Activated CD4-positive, alpha-beta T cell treated with anti-CD3 and anti-CD28 coated beads, Interleukin-2, amount 50 U/mL, for 1 hour (primary cell): ENCODE data around the gene SELENOV.

Experiments used
- DNase-seq: peaks from one replicate; pipeline ENCODE4 v3.0.0-alpha.2; 2020

The SELENOV gene

GRCh38 chr19:39525205-39525604 is 10.3 kb downstream of the SELENOV start:
- DNase-seq, result no peak

DNA sequence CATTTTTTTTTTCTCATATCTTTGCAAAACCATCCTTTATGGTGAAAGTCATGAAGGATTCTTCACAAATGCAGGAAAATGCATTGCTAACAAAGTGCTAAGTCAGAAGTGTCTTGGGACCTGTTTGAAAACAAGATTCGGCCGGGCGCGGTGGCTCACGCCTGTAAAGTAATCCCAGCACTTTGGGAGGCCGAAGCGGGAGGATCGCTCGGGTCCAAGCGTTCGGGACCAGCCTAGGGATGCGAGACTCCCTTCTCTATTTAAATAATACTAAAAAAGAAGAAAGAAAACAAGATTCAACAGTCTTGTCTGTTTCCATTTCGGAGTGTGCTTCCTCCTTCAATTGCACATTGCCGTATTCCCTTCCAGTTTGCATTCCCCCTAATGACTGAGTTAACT is 16.9 kb downstream of the SELENOV start:
- no peak for DNase-seq

DNA sequence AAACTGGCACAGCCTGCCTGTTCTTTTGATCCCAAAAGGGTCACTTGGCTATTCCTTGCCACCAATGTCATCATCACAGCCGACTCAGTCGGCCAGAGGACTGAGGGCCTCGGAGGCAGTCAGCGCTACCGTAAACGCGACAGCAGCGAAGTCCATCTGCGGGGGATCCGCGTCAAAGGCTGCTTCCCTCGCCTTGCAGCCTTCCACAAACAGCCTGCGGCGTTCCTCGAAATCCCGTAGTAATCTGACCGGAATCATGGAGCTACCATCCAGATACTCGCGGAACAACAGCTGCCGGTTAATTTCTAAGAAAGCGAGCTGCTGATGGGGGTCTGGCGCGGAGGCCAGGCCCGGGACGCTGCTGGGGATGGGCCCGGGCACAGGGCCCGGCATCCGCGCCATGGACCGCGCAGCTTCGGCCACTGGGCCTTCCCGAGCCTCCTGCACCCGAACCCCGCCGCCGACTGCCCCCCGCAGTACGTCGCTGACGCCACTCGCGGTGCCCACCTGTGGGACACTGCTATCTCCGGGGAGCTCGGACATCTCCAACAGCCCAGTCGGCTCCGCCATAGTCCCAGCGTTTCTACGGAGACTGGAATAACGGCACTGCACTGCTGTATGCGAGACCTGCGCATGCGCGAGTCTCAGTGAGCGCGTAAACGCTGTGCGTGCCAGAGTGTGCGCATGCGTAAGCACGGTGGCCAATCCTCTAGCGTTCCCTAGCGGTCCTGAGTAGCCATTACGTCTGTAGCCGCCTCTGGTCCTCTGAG is 17.5 kb downstream of the SELENOV start, which contains the start of gene EID2B:
Gene EID2B, minus strand, starts transcription at position 620 of the 770 bp plus-strand sequence. Its CDS starts 50 bp downstream, at position 570.
- DNase-seq, result peak; percentile 95

DNA sequence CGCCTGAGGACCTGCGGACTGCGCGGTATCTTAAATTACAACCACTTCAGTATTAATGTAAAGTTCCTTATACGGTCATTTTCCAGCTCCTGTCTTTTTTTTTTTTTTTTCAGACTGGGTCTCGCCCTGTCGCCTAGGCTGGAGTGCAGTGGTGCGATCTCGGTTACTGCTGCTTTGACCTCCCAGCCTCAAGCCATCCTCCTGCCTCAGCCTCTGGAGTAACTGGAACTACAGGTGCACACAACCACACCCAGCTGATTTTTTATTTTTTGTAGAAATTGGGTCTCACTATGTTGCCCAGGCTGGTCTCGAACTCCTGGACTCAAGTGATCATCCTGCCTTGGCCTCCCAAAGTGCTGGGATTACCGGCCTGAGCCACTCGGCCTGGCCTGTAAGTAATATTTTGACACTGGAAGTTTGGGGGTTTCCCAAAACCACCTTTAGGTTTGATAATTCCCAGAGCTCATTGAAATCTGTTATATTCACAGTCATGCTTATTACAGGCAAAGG is 18.1 kb downstream of the SELENOV start:
- no peak for DNase-seq

DNA sequence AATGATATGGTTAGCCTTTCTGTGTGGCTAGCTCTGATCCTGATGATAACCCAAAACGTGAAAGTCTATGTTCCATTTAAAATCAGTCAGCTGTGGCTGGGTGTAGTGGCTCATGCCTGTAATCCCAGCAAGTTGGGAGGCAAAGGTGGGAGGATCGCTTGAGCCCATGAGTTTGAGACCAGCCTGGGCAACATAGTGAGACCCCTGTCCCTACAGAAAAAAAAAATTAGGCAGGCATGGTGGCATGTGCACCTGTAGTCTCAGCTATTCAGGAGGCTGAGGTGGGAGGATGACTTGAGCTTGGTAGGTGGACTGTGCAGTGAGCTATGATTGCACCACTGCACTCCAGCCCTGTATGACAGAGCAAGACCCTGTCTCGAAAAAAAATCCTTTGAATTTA is 18.9 kb downstream of the SELENOV start:
- no peak for DNase-seq

DNA sequence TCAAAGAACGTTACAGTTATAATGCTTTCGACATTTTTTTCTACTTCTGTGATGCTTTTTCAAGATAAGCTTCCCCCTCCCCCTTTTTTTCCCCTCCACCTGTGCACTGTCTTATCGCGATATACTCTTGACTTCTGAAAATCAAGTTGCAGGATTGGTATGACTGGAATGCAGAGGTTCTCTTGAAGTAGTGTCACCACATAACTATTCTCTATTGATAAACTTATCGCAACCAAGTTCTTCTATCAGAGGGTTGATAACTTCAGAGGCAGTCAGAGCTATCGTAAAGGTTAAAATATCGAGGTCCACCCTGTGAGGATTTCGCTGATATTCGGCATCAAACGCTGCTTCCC is 24.2 kb downstream of the SELENOV start:
- no peak for DNase-seq

DNA sequence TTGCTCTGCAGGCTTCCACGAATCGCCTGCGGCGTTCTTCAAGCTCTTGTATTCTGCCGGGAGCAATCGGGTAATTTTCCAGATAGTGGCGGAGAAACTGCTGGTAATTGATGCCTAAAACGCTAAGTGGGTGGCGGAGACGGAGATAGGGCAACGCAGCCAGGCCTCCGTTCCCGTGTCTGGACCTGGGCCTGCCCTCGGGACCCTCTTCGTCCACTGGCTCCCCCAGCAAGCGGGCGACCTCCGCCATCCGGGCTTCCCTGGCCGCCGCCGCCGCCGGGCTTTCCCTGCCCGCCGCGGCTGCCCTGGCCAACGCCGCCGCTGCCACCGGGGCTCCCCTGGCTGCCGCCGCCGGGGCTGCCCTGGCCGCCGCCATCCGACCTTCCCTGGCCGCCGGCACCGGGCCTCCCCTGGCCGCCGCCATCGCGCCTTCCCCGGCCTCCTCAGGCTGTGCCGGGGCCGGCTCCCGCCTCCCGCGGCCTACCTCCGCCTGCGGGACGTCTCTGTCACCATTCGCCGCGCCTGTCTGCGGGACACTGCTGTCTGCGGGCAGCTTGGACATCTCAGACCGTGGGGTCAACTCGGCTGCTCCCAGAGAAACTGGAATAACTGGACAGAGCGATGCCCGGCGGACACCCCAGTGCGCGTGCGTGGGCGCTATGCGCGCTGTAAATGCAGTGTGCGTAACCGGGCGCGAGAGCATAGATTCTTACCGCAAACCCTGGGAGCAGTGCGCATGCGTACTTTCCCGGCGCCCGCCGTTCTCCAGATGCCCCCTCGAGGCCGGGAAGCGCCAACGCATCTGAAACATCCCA is 24.8 kb downstream of the SELENOV start, which contains the start of gene EID2:
Gene EID2, minus strand, starts transcription at position 644 of the 815 bp plus-strand sequence. Its CDS starts 82 bp downstream, at position 562.
- DNase-seq, result peak; percentile 92

DNA sequence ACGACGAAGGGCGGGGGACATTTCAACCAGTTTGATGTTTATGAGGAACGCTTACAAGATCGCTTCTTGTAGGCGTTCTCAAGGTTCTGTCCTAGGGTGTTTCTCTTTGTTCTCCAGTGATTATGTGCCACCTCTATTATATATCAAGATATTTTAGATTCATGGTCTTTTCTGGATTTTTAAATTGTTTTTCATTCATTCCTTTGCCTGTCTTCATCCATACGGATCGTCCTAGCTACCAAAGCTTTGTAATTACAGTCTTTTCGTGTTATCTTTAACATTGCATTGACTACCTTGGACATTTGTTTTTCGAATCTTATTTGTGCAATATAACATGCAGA is 25.4 kb downstream of the SELENOV start:
- DNase-seq, result no peak

GRCh38 chr19:39542206-39542605 is 27.3 kb downstream of the SELENOV start:
- no peak for DNase-seq

- DNase-seq, result no peak
Observed at GRCh38 chr19:39543477-39543857, 28.5 kb downstream of the SELENOV start.

DNA sequence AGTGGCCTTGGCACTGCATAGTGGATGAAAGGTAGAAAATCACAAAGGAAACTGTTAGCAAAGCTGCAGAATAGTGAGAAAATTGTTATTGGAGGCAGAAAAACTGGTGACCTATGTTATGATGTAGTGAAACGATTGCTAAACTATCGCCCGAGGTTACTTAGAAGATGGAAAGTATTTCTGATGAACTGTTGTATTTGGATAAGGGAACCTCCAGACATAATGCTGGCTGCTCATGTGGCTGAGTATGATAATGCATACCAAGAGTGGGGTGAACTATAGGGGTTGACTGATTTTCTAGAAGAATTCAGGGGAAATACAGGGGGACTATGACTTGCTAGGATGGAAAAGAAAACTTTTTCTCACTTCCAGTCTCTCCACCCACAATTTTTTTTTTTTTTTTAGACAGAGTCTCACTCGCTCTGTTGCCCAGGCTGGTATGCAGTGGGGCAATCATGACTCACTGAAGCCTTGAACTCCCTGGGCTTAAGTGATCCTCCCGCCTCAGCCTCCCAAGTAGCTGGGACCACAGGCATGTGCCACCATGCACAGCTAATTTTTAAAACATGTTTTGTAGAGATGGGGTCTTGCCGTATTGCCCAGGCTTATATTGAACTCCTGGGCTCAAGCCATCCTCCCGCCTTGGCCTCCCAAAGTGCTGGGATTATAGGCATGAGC is 29.4 kb downstream of the SELENOV start:
- no peak for DNase-seq

DNA sequence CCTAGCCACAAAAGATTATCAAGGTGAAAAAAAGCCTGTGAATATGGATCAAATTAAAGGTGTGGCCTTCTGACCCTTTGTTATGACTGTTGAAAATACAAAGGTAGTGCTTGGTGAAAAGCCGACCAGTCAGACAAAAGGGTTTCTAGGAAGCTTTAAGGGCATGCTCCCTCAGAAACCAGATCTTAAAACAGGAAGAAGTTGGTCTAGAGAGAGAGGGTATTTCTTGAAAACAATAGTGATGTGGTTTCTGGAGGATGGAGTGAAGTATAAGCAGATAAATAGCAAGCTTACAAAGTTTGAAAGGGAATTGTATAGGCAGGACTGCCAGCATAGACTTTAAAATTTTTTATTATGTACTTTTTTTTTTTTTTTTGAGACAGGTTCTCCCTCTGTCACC is 30.0 kb downstream of the SELENOV start:
- DNase-seq, result no peak

DNA sequence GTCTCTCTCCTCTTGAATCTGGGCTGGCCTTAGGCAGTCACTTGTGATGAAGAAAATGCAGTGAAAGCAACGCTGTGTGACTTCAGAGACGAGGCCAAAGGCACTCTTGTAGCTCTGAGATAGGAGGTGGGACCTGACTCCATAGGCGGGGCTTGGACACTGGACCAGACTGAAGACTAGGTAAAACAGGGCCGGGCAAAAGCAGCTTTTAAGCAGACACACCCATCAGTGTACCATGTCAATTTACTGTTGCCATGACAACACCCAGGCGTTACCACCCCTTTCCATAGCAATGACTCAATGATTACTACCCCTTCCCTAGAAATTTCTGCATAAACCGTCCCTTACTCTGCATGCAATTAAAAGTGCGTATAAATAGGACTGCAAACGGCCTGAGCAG is 31.7 kb downstream of the SELENOV start:
- DNase-seq, result no peak

GRCh38 chr19:39550197-39550596 is 35.3 kb downstream of the SELENOV start:
- no peak for DNase-seq

DNA sequence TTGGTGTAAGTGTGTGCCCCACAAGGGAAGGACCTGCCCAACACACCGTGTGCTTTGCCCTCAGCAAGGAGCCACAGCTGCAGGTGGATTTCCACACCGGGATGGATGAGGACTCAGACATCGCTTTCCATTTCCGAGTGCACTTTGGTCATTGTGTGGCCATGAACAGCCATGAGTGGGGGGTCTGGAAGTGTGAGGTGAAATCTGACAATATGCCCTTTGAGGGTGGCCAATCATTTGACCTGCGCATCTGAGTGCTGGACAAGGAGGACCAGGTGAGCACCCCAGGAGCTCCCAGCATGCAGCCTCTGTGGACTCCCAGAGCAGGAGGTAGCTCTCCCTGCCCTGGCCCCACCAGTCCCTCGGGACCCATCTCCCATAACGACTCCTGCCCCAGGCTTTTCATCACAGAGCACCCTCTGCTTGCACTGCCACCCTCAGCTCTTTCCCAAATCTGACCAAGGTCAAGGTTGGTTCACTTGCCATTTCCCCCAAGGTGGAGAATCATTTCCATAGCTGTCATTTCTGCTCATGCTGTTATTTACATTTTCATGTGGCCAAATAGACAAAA is 38.2 kb downstream of the SELENOV start:
- no peak for DNase-seq

- DNase-seq, result no peak
Observed at GRCh38 chr19:39554701-39555311, 39.9 kb downstream of the SELENOV start.

DNA sequence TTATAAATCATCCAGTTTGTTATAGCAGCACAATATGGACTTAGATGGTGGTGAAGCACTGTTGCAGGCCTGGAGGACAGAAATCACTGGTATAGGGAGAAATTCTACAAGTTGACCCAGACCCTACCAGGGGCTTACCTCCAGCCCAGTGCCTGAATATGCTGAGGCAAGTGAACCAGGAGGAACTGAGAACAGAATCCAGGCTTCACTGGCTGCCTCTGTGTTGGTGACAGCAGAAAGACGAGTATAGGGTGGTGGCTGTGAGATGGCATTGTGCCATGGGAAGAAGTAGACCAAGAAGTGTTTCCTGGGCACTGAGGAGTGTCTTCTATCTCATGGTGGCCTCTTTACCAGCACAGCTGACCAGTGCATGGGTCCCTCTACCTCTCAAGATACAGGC is 40.9 kb downstream of the SELENOV start:
- DNase-seq, result no peak

- DNase-seq, result no peak
Observed at GRCh38 chr19:39557811-39558623, 43.1 kb downstream of the SELENOV start.

GRCh38 chr19:39558624-39559117 is 43.7 kb downstream of the SELENOV start:
- peak; percentile 3 for DNase-seq

- DNase-seq, result no peak
Observed at GRCh38 chr19:39563408-39563807, 48.5 kb downstream of the SELENOV start.

DNA sequence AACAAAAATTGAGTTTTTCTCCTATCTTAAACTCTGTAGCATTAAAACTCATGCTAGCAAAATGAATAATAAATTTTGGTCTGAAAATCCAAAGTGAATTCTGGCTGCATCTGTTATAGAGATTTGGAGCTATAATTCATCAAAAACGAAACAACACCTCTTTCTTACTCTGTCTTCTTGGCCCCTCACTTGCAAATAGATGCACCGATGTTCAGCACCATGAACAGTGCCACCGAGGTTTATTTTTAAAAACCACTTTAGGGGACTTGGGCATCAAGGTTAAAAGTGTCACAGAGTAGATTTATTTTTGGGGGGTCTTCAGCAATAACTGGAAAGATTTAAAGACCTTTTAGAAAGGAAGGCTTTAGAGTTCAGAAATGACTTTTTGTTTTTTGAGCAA is 51.1 kb downstream of the SELENOV start:
- no peak for DNase-seq

GRCh38 chr19:39568604-39569003 is 53.7 kb downstream of the SELENOV start:
- DNase-seq, result no peak
